K562 (cell line): ENCODE measurements around the gene C2CD5. TPM values are rescaled to one million over a fixed set of nuclear protein-coding genes. Genes with fewer than 3 reads are reported as not detected.
A peak's percentile ranks its signal among the peaks of the same experiment; 100 is the strongest.

Experiments used
- ATAC-seq: fragments of 200-7000 bp; cut with Tn5 transposase; 3 replicates; pipeline ENCODE4 v1.9.1; 2020; ENCODE audit warnings: moderate library complexity
- BruUV-seq: library from RNA; stranded (reverse); fragments of 400-500 nt; replicated peaks from 2 replicates; lab custom pipeline; 2021; lab: Mats Ljungman, UMichigan
- CTCF ChIA-PET: fragments of 300-600 bp; formaldehyde crosslinking; extraction: SDS; loops from one replicate; lab custom pipeline; 2021; ENCODE audit warnings: low intra/inter-chr PET ratio; lab: Yijun Ruan, JAX
- POLR2A ChIA-PET: fragments of 300-600, 350-650 bp; sonication (Branson Sonifier 250); formaldehyde crosslinking; extraction: SDS; loops from one replicate; lab custom pipeline; 2021; ENCODE audit warnings: antibody characterized with exemption, inconsistent platforms; lab: Yijun Ruan, JAX
- DNase-seq, 4 experiments: peaks; one replicate each; pipeline versions ENCODE4 v3.0.0 to v3.0.0-alpha.2; 2011 to 2018; ENCODE audit warnings: low spot score in 3 of 4, mixed read lengths in 3 of 4; ENCODE audit errors: extremely low read depth in 1 of 4
- FAIRE-seq: peaks from 2 replicates; lab custom pipeline; 2011; peaks lifted over from hg19 to GRCh38; lab: Jason Lieb, UNC
- H2AFZ ChIP-seq: 2 replicates; pipeline ENCODE4 v1.6.0; 2011; ENCODE audit warnings: low read depth, low read length, control low read depth, inconsistent platforms
- H3K27ac ChIP-seq: fragments of 200-600 bp; 3 replicates; pipeline ENCODE4 v1.8.0; 2011; ENCODE audit warnings: low read depth, mild to moderate bottlenecking, control low read depth, inconsistent platforms, low read length, moderate library complexity, mixed read lengths; ENCODE audit errors: extremely low read depth
- H3K27me3 ChIP-seq, 2 experiments: fragments of 300-600 bp in 1 of 2; 2 replicates in 1 of 2; 3 replicates in 1 of 2; pipeline versions ENCODE4 v1.6.0 to v1.8.0; 2011; ENCODE audit warnings: inconsistent platforms in 2 of 2, low read length in 2 of 2, mild to moderate bottlenecking in 1 of 2, mixed read lengths in 1 of 2, moderate library complexity in 1 of 2; ENCODE audit not compliant: control insufficient read depth in 2 of 2, insufficient read depth in 2 of 2
- H3K36me3 ChIP-seq: fragments of 300-600 bp; 3 replicates; pipeline ENCODE4 v1.8.0; 2011; ENCODE audit warnings: mild to moderate bottlenecking, low read length, inconsistent platforms; ENCODE audit not compliant: control insufficient read depth, insufficient read depth
- H3K4me1 ChIP-seq, 2 experiments: fragments of 200-600 bp in 1 of 2; replicated peaks in 1 of 2; 2 replicates in 1 of 2; 3 replicates in 1 of 2; pipeline versions ENCODE4 v1.5.1 to v1.8.0; 2011; ENCODE audit warnings: inconsistent platforms in 2 of 2, low read length in 2 of 2, mild to moderate bottlenecking in 1 of 2, mixed read lengths in 1 of 2, moderate library complexity in 1 of 2; ENCODE audit not compliant: control insufficient read depth in 2 of 2, insufficient read depth in 2 of 2
- H3K4me2 ChIP-seq: 2 replicates; pipeline ENCODE4 v1.6.1; 2011; ENCODE audit warnings: low read length, control low read depth, inconsistent platforms, mixed read lengths; ENCODE audit not compliant: insufficient read depth
- H3K4me3 ChIP-seq: fragments of 200-600 bp; sonication (generic), shearing (Covaris generic); 2 replicates; pipeline ENCODE4 v1.5.1; 2016; ENCODE audit warnings: control low read depth, inconsistent platforms
- H3K79me2 ChIP-seq: fragments of 200-600 bp; 3 replicates; pipeline ENCODE4 v1.8.0; 2011; ENCODE audit warnings: low read length, inconsistent platforms; ENCODE audit not compliant: control insufficient read depth, insufficient read depth
- H3K9ac ChIP-seq, 2 experiments: 2 replicates each; pipeline versions ENCODE4 v1.6.0 to v1.6.1; 2011; ENCODE audit warnings: low read depth in 2 of 2, low read length in 2 of 2, control low read depth in 1 of 2, inconsistent platforms in 1 of 2, mild to moderate bottlenecking in 1 of 2, mixed read lengths in 1 of 2; ENCODE audit not compliant: insufficient read depth in 1 of 2
- H3K9me1 ChIP-seq: one replicate; pipeline ENCODE4 v1.6.0; 2011; ENCODE audit warnings: inconsistent platforms, mild to moderate bottlenecking, low read length, moderate library complexity; ENCODE audit not compliant: control insufficient read depth, insufficient read depth
- H3K9me3 ChIP-seq: replicated peaks from 2 replicates; pipeline ENCODE4 v1.5.1; 2011; ENCODE audit warnings: low read depth, low read length, inconsistent platforms; ENCODE audit not compliant: control insufficient read depth, insufficient read depth
- H4K20me1 ChIP-seq: replicated peaks from 2 replicates; pipeline ENCODE4 v1.6.1; 2011; ENCODE audit warnings: low read length, inconsistent platforms, mixed read lengths; ENCODE audit not compliant: control insufficient read depth, insufficient read depth
- ATF7 ChIP-seq: fragments of 450-650 bp; IDR thresholded peaks from 2 replicates; pipeline ENCODE4 v1.7.1; 2014; ENCODE audit warnings: mild to moderate bottlenecking, moderate library complexity
- CBX1 ChIP-seq: sonication (generic); IDR thresholded peaks from 2 replicates; pipeline ENCODE4 v1.6.1; 2016; ENCODE audit warnings: antibody characterized with exemption, low read depth, mild to moderate bottlenecking
- CHD1 ChIP-seq: fragments of 200-600 bp; sonication (generic); IDR thresholded peaks from one replicate; pipeline ENCODE4 v1.6.1; 2012; ENCODE audit warnings: mild to moderate bottlenecking, moderate library complexity, low read length, inconsistent platforms
- COPS2 ChIP-seq: fragments of 450-650 bp; conservative IDR thresholded peaks from 2 replicates; pipeline ENCODE4 v1.6.1; 2016; ENCODE audit warnings: mild to moderate bottlenecking, moderate library complexity
- CREM ChIP-seq: IDR thresholded peaks from 2 replicates; pipeline ENCODE4 v1.6.1; 2014; ENCODE audit warnings: antibody characterized with exemption, low read depth
- DMBX1 ChIP-seq: fragments of 250-450 bp; sonication (Bioruptor Pico); IDR thresholded peaks from 2 replicates; pipeline ENCODE4 v1.8.0; 2022; ENCODE audit warnings: inconsistent platforms, mild to moderate bottlenecking, moderate library complexity, borderline replicate concordance
- FOXK2 ChIP-seq, 2 experiments: fragments of 450-650 bp; IDR thresholded peaks in 1 of 2; conservative IDR thresholded peaks in 1 of 2; 2 replicates each; pipeline ENCODE4 v1.6.1; 2016; ENCODE audit warnings: low read depth in 2 of 2, mild to moderate bottlenecking in 1 of 2
- GABPA ChIP-seq: fragments of 200-800 bp; sonication (Bioruptor generic); conservative IDR thresholded peaks from 2 replicates; pipeline ENCODE4 v1.6.1; 2016; ENCODE audit warnings: low read depth, missing genetic modification characterization, missing compliant biosample characterization
- KLF10 ChIP-seq: fragments of 250-450 bp; sonication (Bioruptor Pico); IDR thresholded peaks from 2 replicates; pipeline ENCODE4 v1.6.1; 2021; ENCODE audit warnings: matching md5 sums
- MEIS2 ChIP-seq: fragments of 450-650 bp; IDR thresholded peaks from 2 replicates; pipeline ENCODE4 v1.6.1; 2014; ENCODE audit warnings: mild to moderate bottlenecking; ENCODE audit not compliant: partially characterized antibody
- POLR3G ChIP-seq: IDR thresholded peaks from 2 replicates; pipeline ENCODE4 v1.6.1; 2011; ENCODE audit not compliant: insufficient read length, insufficient replicate concordance; ENCODE audit errors: extremely low read depth
- SP2 ChIP-seq: IDR thresholded peaks from 2 replicates; pipeline ENCODE4 v1.6.1; 2011; ENCODE audit warnings: mild to moderate bottlenecking, low read depth, low read length, moderate library complexity; ENCODE audit not compliant: poor library complexity, severe bottlenecking; ENCODE audit errors: extremely low read depth
- SREBF2 ChIP-seq: sonication (generic); formaldehyde crosslinking; IDR thresholded peaks from 2 replicates; pipeline ENCODE4 v1.4.0; 2020; ENCODE audit warnings: mild to moderate bottlenecking, missing genetic modification reagents
- TBL1XR1 ChIP-seq, 2 experiments: IDR thresholded peaks; 2 replicates each; pipeline ENCODE4 v1.6.1; 2012; ENCODE audit warnings: improper control_type of control experiment in 2 of 2, low read length in 2 of 2, mild to moderate bottlenecking in 1 of 2
- ZFP36 ChIP-seq: fragments of 150-350 bp; IDR thresholded peaks from 2 replicates; pipeline ENCODE4 v1.6.1; 2018; ENCODE audit warnings: low read length, low read depth; ENCODE audit not compliant: partially characterized antibody
- WGBS: fragments of 100-300 bp; shearing (Covaris generic); methylation state at CpG from one replicate; pipeline ENCODE4 v1.1.6; 2016; ENCODE audit warnings: low coverage, mixed read lengths; ENCODE audit not compliant: insufficient coverage; ENCODE audit errors: missing lambda C conversion rate; 5-methylcytosine and 5-hydroxymethylcytosine counted together
- in situ Hi-C: fragments of 300-500 bp; cut with MboI; formaldehyde crosslinking; loops from 4 replicates; pipeline ENCODE4 v1.15.0; 2018; ENCODE audit warnings: inconsistent platforms, mixed read lengths
- intact Hi-C: fragments of 100-400 bp; cut with micrococcal nuclease; formaldehyde crosslinking; loops from 2 replicates; pipeline ENCODE4 v1.14.2; 2022
- polyA plus RNA-seq, 8 experiments: library from polyadenylated mRNA; depleted of rRNA in 4 of 8; stranded (reverse) in 5 of 8; unstranded in 3 of 8; fragments of >200 nt; fragmentation: Nextera tagmentation in 2 of 8; fragmentation: Illumina TruSeq in 1 of 8; extraction: Ambion mirVana in 2 of 8; extraction: Trizol in 1 of 8; gene quantifications; 2 replicates each; pipeline versions ENCODE4 v1.2.1 to v1.2.3, GENCODE V29; 2011 to 2014; ENCODE audit warnings: inconsistent platforms in 1 of 8, missing spikeins in 1 of 8
- total RNA-seq, 7 experiments: library from RNA; depleted of rRNA in 6 of 7; stranded (reverse); fragments of >200 nt in 6 of 7; fragmentation: Illumina TruSeq in 2 of 7; extraction: Trizol in 2 of 7; gene quantifications; 2 replicates each; pipeline versions ENCODE4 v1.2.1 to v1.2.3, GENCODE V29; 2011 to 2021; ENCODE audit warnings: low replicate concordance in 1 of 7
- TF ChIP-seq, protein P1 (sequence below): fragments of 250-450 bp; sonication (Bioruptor Pico); IDR thresholded peaks from 2 replicates; pipeline ENCODE4 v1.5.0; 2020; ENCODE audit warnings: mild to moderate bottlenecking, borderline replicate concordance
- TF ChIP-seq, protein P2 (sequence below): sonication (generic); formaldehyde crosslinking; IDR thresholded peaks from 2 replicates; pipeline ENCODE4 v1.9.0; 2022; ENCODE audit warnings: mild to moderate bottlenecking, missing genetic modification reagents
- TF ChIP-seq, protein P3 (sequence below): fragments of 450-650 bp; formaldehyde crosslinking; IDR thresholded peaks from 2 replicates; pipeline ENCODE4 v1.4.0; 2020; ENCODE audit warnings: mild to moderate bottlenecking, moderate library complexity

Gene C2CD5
- total and polyA plus RNA-seq, 9 of the 15 experiments (the other 6 are each of a cell fraction or from before 2014, with no cell fraction given), result 5.1 to 24.1 (median 14.3) TPM

DNA sequence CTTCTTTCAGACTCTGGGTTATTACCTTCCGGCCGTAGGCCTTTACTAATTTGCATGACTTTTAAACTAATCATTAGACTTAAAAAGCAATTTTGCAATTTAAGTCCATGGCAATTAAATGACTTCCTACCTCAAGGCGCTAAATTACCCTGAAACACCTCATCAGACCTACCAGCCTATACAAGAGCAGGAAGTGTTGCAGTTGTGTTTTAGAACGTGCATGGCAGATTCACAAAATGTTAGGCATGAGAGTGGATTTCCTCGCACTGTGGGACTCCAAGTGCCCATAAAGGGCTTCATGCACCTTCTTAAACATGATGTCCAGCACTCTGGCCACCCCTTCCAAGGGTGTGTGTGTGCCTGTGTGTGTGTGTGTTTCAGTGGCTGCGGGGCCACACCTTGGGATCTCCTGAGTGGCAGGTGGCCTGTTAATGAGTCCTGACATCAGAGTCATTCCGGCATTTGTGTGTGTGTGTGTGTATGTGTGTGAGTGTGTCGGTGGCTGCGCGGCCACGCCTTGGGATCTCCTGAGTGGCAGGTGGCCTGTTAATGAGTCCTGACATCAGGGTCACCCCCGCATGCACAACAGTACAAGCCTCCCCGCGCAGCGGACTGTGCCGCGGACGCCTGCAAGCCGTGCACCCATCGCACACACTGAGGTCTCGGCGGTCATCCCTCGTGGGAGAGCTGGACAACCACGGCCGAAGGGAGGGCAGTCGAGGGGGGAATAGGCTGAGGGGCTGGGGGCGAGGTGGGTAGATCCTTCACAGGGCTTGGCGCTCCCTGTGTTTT is 900 bp downstream of the C2CD5 start:
- peaks cover 3% of the 10 kb centered on the region; the same call in 1 of the 3 replicates for H3K36me3 ChIP-seq
- peak; percentile 79 for ATAC-seq
- intact Hi-C loops (loop anchor here (5.0 kb wide), 1 partner anchor 84 kb away; the partner anchor contains the start of gene ETNK1), in situ Hi-C loops (no loop called here)
- H3K27ac ChIP-seq, result peak overlapping the region; percentile 94
- peak overlapping the region; percentile 88 for H3K4me2 ChIP-seq
- ChIA-PET POLR2A (interaction anchor here (1.8 kb wide), 1 partner anchor 38 kb away, joined by 4 read pairs; no protein-coding TSS in a partner anchor), CTCF (no interaction called here)
- H3K9ac ChIP-seq, result peak overlapping the region; percentile 82 to 97
- H3K27me3 ChIP-seq, result no peaks in the 10 kb centered on the region
- H3K4me1 ChIP-seq, result peaks cover 15 to 18% of the 10 kb centered on the region in 2 experiments; a peak in 4 of 5 replicates
- H3K9me1 ChIP-seq, result no peaks in the 10 kb centered on the region
- no peaks in the 10 kb centered on the region for H3K9me3 ChIP-seq
- peak; percentile 22 to 68 (median 48) for DNase-seq
- FAIRE-seq, result peak; percentile 83
- 5% methylated on average over 20 of the region's 28 CpGs for WGBS
- BruUV-seq, result no TSS peak
- peak overlapping the region; percentile 56 for H3K4me3 ChIP-seq
- H2AFZ ChIP-seq, result peak overlapping the region; percentile 89
- peaks cover 29% of the 10 kb centered on the region for H3K79me2 ChIP-seq
- H4K20me1 ChIP-seq, result no peaks in the 10 kb centered on the region
- TF ChIP-seq, protein P1, sequence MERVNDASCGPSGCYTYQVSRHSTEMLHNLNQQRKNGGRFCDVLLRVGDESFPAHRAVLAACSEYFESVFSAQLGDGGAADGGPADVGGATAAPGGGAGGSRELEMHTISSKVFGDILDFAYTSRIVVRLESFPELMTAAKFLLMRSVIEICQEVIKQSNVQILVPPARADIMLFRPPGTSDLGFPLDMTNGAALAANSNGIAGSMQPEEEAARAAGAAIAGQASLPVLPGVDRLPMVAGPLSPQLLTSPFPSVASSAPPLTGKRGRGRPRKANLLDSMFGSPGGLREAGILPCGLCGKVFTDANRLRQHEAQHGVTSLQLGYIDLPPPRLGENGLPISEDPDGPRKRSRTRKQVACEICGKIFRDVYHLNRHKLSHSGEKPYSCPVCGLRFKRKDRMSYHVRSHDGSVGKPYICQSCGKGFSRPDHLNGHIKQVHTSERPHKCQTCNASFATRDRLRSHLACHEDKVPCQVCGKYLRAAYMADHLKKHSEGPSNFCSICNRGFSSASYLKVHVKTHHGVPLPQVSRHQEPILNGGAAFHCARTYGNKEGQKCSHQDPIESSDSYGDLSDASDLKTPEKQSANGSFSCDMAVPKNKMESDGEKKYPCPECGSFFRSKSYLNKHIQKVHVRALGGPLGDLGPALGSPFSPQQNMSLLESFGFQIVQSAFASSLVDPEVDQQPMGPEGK, result no peak
- no peak for TF ChIP-seq ZFP36
- TF ChIP-seq GABPA (tag), result no peak
- TF ChIP-seq SP2, result no peak
- no peak for TF ChIP-seq KLF10
- TF ChIP-seq ATF7, result no peak
- TF ChIP-seq FOXK2 (conservative IDR thresholded peaks at IDR 0.05 in 1 of 2, IDR thresholded peaks at IDR 0.05 in 1 of 2; ENCODE audit: low read depth in 2 of 2), result 0 out of 4 replicates have a peak, but pooled peaks of 1 of the 2 experiments have one; percentile 36
- no peak for TF ChIP-seq SREBF2
- no peak for TF ChIP-seq CBX1
- TF ChIP-seq TBL1XR1 (IDR thresholded peaks at IDR 0.05; ENCODE audit: low read length in 2 of 2), result no peak
- TF ChIP-seq MEIS2, result peak; percentile 54
- TF ChIP-seq, protein P2, sequence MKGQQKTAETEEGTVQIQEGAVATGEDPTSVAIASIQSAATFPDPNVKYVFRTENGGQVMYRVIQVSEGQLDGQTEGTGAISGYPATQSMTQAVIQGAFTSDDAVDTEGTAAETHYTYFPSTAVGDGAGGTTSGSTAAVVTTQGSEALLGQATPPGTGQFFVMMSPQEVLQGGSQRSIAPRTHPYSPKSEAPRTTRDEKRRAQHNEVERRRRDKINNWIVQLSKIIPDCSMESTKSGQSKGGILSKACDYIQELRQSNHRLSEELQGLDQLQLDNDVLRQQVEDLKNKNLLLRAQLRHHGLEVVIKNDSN (CRISPR knock-in tag), result peak; percentile 22; the same call in 1 of the 2 replicates
- no peak for TF ChIP-seq DMBX1 (CRISPR knock-in tag)
- TF ChIP-seq CHD1, result peak; percentile 25
- TF ChIP-seq, protein P3, sequence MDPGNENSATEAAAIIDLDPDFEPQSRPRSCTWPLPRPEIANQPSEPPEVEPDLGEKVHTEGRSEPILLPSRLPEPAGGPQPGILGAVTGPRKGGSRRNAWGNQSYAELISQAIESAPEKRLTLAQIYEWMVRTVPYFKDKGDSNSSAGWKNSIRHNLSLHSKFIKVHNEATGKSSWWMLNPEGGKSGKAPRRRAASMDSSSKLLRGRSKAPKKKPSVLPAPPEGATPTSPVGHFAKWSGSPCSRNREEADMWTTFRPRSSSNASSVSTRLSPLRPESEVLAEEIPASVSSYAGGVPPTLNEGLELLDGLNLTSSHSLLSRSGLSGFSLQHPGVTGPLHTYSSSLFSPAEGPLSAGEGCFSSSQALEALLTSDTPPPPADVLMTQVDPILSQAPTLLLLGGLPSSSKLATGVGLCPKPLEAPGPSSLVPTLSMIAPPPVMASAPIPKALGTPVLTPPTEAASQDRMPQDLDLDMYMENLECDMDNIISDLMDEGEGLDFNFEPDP, result no peak
- no peak for TF ChIP-seq CREM
- no peak for TF ChIP-seq POLR3G
- no peak for TF ChIP-seq COPS2
